Stomach (tissue), 4 donors: Measurements from ENCODE around the gene CYP1A2.

Experiments used
- CTCF ChIP-seq, 7 experiments: fragments of 450-650 bp in 4 of 7; fragments of 200-600 bp in 3 of 7; sonication (generic) in 3 of 7; IDR thresholded peaks; one replicate each; pipeline ENCODE4 v1.5.1; 2016 to 2019; ENCODE audit warnings: antibody characterized with exemption in 7 of 7, control low read depth in 2 of 7, mild to moderate bottlenecking in 1 of 7
- EP300 ChIP-seq: sonication (generic); formaldehyde crosslinking; IDR thresholded peaks from one replicate; pipeline ENCODE4 v1.6.1; 2017; ENCODE audit warnings: antibody characterized with exemption
- POLR2A ChIP-seq, 4 donors: fragments of 450-650 bp; IDR thresholded peaks; one replicate each; pipeline ENCODE4 v1.6.1; 2016; ENCODE audit warnings: antibody characterized with exemption in 4 of 4, control low read depth in 2 of 4, mild to moderate bottlenecking in 1 of 4, moderate library complexity in 1 of 4
- POLR2AphosphoS5 ChIP-seq, 3 donors: sonication (generic); formaldehyde crosslinking; IDR thresholded peaks; one replicate each; pipeline ENCODE4 v1.6.1; 2016; ENCODE audit warnings: antibody characterized with exemption in 3 of 3

GRCh38 chr15:74794248-74794969 lies 45.8 kb downstream of the CYP1A2 start:
- TF ChIP-seq EP300 (no peak), POLR2A (IDR thresholded peaks at IDR 0.05) (no peak), CTCF (IDR thresholded peaks at IDR 0.05) (no peak), POLR2AphosphoS5 (IDR thresholded peaks at IDR 0.05) (no peak)
